Mucosa of descending colon (tissue), 3 donors: Measurements from ENCODE around the gene SPEM1. TPM values are rescaled to one million over a fixed set of nuclear protein-coding genes. Genes with fewer than 3 reads are reported as not detected.
A peak's percentile ranks its signal among the peaks of the same experiment; 100 is the strongest.

ENCODE experiments used
- ATAC-seq: fragments of 200-7000 bp; cut with Tn5 transposase; one replicate; pipeline ENCODE4 v1.9.1; 2020; ENCODE audit warnings: mild to moderate bottlenecking, moderate library complexity
- DNase-seq, 3 donors: peaks; one replicate each; pipeline ENCODE4 v3.0.0-alpha.2; 2020
- H3K36me3 ChIP-seq: fragments of 200-600 bp; one replicate; pipeline ENCODE4 v1.8.0; 2021; ENCODE audit warnings: low read depth, mild to moderate bottlenecking
- H3K4me1 ChIP-seq: fragments of 200-600 bp; one replicate; pipeline ENCODE4 v1.8.0; 2021; ENCODE audit warnings: low read depth, mild to moderate bottlenecking
- H3K4me3 ChIP-seq: fragments of 200-600 bp; one replicate; pipeline ENCODE4 v1.8.0; 2021; ENCODE audit warnings: mild to moderate bottlenecking
- H3K9me3 ChIP-seq: fragments of 200-600 bp; one replicate; pipeline ENCODE4 v1.8.0; 2021; ENCODE audit warnings: mild to moderate bottlenecking
- intact Hi-C, 2 donors: fragments of 100-400 bp; cut with DNase I in 1 of 2; cut with micrococcal nuclease in 1 of 2; formaldehyde crosslinking; loops; one replicate each; pipeline versions ENCODE4 v1.11.0 to v1.11.1; 2022; cut with DNase I, micrococcal nuclease
- total RNA-seq, 3 donors: library from RNA; stranded (reverse); fragmentation: NEBNext Ultra II Directional in 2 of 3; extraction: Animal tissue kit (Norgen Biotek cat#: 25700) in 2 of 3; gene quantifications; one replicate each; pipeline versions ENCODE4 v1.2.1 to v1.2.4, GENCODE V29; 2021 to 2023
- TF ChIP-seq, protein P1 (sequence below): fragments of 200-600 bp; IDR thresholded peaks from one replicate; pipeline ENCODE4 v1.8.0; 2022; ENCODE audit warnings: antibody characterized with exemption, mild to moderate bottlenecking
- donor health status: DM: no; HTN: no; CAD: no; lungs with moderate emphysema.
- donor health status: DM: no; HTN: no; CAD: no.
- donor health status: DM: no; HTN: yes; CAD: no.

SPEM1 gene
- total RNA-seq, 3 donors from 2014 or later, result not detected

DNA sequence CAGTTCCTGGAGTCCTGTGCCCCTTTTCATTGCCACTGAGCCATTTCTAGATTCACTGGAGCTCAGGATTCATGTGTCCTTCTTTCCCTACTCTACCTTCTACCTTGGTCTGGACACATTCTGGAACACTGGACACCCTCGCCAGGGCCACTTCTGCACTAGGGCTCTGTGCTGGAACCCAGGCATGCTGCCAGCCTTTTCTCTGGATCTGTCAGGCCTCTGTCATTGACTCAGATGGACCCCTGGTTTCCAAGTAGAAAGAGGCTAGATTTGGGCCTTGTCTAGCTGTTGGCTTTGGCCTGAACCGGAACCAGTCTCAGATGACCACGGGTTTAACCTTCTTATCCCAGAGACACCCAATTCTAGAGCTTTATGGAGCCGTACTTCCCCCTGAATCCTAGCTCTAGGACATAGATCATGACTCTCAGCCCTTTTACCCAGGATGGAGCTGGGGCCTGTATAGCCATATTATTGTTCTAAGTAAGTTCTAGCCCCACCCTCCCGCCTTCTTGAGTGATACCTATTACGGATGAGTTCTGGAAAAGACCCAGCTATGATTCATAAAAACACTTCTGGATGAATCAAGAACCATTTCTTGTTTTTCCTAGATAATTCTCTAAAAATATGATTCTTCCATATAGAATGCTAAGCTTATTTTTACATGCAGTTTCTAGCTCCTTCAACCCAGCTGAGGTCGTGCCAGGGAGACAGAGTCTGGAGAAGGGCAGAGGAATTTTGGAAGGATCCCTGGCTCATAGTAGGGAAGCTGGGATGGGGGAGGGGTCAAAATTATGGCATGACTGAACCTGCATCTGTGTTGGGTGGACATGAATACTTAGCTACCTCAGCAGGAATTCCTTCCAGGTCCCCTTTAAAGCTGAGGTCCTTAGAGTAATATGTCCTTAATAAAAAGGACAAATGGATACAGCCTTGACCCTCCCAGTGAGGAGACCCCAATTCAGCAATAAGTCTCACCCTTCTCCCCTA is 23.7 kb downstream of the SPEM1 start:
- Histone ChIP-seq H3K4me3 (no peak overlapping the region), H3K36me3 (no peaks in the 10 kb centered on the region), H3K4me1 (peaks cover 20% of the 10 kb centered on the region), H3K9me3 (no peaks in the 10 kb centered on the region)
- DNase-seq (no peak), ATAC-seq (no peak)
- TF ChIP-seq, protein P1, sequence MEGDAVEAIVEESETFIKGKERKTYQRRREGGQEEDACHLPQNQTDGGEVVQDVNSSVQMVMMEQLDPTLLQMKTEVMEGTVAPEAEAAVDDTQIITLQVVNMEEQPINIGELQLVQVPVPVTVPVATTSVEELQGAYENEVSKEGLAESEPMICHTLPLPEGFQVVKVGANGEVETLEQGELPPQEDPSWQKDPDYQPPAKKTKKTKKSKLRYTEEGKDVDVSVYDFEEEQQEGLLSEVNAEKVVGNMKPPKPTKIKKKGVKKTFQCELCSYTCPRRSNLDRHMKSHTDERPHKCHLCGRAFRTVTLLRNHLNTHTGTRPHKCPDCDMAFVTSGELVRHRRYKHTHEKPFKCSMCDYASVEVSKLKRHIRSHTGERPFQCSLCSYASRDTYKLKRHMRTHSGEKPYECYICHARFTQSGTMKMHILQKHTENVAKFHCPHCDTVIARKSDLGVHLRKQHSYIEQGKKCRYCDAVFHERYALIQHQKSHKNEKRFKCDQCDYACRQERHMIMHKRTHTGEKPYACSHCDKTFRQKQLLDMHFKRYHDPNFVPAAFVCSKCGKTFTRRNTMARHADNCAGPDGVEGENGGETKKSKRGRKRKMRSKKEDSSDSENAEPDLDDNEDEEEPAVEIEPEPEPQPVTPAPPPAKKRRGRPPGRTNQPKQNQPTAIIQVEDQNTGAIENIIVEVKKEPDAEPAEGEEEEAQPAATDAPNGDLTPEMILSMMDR, result no peak
- intact Hi-C loops, result no loop called here

DNA sequence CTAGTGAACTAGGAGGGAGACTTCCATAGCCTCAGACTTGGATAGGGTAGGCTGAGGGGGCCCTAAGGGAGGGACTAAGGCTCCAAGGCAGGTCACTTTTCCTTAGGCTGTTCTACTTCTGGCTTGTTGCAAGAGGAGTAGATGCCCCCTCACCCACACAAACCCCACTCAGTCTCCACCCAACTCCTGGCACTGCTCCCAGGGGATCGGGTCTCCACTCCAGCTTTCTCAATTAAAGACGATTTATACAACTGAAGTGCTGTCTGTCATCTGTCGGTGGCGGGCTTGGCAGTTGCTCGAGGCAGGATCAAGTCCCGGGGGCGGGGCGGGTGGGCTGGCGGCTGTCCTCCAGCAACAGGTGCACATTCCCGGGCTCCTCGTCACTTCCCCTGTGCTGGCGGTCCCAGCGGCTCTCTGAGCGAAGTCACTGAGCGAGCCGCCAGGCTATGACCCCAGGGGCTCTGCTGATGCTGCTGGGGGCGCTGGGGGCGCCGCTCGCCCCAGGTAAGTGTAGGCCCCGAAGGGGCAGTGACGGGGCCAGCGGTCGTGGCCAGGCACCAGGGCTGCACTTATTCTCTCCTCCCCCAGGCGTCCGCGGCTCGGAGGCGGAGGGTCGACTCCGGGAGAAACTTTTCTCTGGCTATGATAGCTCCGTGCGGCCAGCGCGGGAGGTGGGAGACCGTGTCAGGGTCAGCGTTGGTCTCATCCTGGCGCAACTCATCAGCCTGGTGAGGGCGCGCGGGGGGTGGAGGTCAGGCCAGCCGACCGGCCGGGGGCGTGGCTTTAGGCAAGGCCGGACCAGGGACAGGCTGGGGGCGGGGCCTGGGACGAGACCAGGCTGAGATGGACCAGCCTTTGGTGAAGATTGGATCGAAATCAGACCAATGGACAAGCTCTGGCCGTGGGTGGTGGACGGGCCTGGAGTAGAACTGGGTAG is 24.8 kb downstream of the SPEM1 start, which contains the start of gene CHRNB1:
CHRNB1 (plus strand) TSS at position 380 of the 937 bp plus-strand sequence; CDS start at position 447, 67 bp downstream.
- Histone ChIP-seq H3K4me3 (no peak within 1 kb of the TSS), H3K36me3 (no peaks in the 10 kb centered on the region), H3K9me3 (no peaks in the 10 kb centered on the region), H3K4me1 (peaks cover 14% of the 10 kb centered on the region)
- ATAC-seq (peak; percentile 88), DNase-seq (peak; percentile 86 to 88 (median 87))
- intact Hi-C loops, result no loop called here
- TF ChIP-seq, protein P1, result no peak

DNA sequence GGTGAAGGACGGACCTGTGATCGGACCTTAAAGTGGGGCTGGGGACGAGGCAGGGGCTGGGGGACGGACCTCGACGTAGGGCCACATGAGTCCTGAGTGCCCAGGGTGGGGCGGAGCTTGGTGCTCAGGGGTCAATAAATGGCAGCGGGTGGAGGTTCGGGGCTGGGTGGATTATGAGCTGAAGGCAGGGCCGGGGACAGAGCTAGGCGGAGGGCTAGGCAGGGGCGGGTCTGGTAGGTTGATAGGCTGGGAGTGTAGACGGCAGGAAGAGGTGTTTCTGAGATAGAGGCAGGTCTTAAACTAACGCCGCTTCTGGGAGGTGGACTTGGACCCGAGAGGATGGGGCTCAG is 25.5 kb downstream of the SPEM1 start:
- ATAC-seq (peak; percentile 93), DNase-seq (peak; percentile 85 to 88 (median 88))
- peaks cover 7% of the 10 kb centered on the region for H3K4me1 ChIP-seq
- no peaks in the 10 kb centered on the region for H3K36me3 ChIP-seq
- intact Hi-C loops, result no loop called here
- no peak overlapping the region for H3K4me3 ChIP-seq
- TF ChIP-seq, protein P1, result no peak
- no peaks in the 10 kb centered on the region for H3K9me3 ChIP-seq

DNA sequence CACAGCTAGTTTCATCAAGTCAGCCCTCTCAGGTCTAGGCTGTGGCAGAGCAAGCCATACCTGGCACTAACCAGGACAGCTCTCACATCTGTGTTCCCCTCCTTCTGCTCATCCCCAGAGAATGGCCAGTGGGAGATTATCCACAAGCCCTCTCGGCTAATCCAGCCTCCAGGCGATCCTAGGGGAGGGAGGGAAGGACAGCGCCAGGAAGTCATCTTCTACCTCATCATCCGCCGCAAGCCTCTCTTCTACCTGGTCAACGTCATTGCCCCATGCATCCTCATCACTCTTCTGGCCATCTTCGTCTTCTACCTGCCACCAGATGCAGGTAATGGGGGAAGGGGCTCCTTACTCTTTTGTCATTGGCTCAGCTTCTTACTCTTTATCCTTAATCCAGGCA is 28.3 kb downstream of the SPEM1 start:
- ATAC-seq, result no peak
- H3K4me1 ChIP-seq, result peaks cover 5% of the 10 kb centered on the region
- H3K9me3 ChIP-seq, result no peaks in the 10 kb centered on the region
- no peaks in the 10 kb centered on the region for H3K36me3 ChIP-seq
- intact Hi-C loops, result no loop called here
- TF ChIP-seq, protein P1, result no peak
- DNase-seq, result no peak
- no peak overlapping the region for H3K4me3 ChIP-seq

DNA sequence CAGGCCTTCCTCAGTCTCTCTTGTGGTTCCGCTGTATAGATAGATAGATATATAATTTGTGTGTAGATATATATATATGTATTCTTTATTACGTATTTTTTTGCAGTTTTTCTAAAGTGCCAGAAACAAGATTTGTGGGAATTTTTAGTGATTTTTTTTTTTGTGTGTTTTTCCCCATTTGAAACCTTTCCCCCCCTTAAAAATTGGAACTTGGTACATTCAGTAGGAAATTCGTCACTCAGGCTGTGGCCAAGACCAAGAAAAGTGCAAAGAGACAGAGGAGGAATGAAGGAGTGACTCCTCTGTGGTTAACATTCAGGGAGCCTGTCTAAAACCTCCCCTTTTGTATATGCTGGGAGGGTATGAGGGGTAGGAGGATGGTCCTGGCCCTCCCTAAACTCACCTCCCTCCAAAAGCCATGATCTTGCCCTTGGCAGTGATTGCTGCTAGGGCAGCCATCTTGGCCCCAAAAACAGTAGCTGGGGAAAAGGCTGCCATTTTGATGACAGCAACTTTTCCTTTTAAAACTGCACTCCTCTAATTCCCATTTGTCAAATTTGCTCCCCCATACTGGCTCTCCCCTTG is 39.9 kb downstream of the SPEM1 start:
- no peak overlapping the region for H3K4me3 ChIP-seq
- intact Hi-C loops, result no loop called here
- H3K9me3 ChIP-seq, result no peaks in the 10 kb centered on the region
- H3K36me3 ChIP-seq, result no peaks in the 10 kb centered on the region
- ATAC-seq (no peak), DNase-seq (no peak)
- TF ChIP-seq, protein P1, result no peak
- H3K4me1 ChIP-seq, result no peaks in the 10 kb centered on the region
